GM21528 (cell line): Measurements from ENCODE around the gene OXCT2.

Experiments
- ATAC-seq: cut with Tn5 transposase; IDR thresholded peaks from one replicate; pipeline ENCODE4 v1.9.1; 2021; ENCODE audit warnings: mild to moderate bottlenecking, moderate library complexity; ENCODE audit not compliant: unreplicated experiment, low FRiP score

Gene OXCT2

DNA sequence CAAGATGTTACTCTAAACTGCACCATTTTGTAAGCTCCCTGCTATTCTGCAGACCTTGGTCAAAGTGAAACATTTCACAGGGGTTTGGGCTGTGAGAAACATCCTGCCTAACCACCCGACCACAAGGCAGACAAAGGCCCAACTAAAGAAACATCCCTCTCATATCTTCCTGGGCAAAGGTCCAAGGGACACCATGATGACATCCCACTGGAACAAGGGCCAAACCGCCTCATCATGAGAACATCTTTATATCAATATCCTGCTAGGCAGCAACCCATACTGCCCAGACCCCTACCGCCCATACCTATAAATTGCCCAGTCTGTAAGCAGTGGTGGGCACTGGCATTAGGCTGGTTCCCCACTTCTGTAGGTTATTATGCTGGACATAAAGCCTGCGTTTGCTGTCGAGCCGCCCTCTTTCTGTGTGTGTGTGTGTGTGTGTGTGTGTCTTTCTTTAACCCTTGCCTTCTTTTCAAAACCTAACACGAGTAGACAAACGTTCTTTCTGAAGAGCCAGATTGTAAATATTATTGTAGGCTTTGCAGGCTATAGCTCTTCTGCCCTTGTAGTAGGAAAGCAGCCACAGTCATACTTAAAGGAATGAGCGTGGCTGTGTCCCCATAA lies 33.5 kb downstream of the OXCT2 start:
- no peak for ATAC-seq

DNA sequence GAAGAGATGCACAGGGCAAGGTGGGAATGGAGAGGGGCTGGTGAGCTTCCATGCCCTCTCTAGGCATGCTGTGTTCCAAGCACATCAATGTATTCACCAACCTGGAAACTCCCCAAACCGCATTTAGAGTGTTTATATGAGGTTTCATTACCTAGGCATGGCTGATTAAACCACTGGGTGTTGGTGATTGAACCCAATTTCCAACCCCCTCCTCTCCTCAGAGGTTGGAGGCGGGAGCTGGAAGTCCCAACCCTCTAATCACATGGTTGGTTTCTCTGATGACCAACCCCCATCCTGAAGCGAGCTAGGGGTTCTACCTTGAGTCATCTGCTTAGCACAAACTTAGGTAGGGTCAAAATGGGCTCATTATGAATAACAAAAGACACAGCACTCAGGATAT lies 35.4 kb downstream of the OXCT2 start:
- ATAC-seq, result no peak

DNA sequence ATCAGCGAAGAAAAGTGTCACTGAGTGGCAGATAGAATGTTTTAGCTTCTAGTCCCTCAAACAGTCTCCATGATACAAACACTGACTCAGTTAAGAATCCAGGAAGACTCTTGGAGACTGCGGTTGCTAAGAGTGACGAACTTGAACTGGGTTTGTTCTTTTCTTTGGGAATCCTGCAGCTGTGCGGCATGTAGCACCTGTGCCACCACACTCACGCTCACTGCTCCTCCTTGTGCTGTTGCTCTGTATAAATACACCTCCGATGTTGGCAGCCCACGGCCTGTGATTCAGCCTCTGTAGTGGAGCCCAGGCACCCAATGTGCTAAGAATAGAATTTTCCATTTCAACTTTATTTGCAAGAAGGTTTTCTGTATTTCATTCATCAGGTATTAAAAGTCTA lies 38.0 kb downstream of the OXCT2 start:
- no peak for ATAC-seq

DNA sequence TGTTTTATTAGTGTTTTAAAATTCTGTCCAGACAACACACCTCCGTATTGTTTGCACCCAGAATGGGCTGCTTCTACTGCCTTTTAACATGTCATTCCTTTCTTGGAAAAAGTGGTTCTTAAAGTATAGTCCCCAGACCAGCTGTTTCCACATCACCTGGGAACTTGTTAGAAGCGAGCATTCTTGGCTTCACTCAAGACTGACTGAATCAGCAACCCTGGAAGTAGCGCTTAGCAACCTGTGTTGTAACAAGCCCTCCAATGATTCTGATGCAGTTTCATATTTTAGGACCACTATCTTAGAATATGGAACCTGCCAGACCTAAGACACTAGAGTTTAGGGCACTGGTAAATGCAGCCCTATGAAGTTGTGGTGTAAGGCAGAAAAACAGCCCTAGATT lies 38.4 kb downstream of the OXCT2 start:
- ATAC-seq, result no peak

DNA sequence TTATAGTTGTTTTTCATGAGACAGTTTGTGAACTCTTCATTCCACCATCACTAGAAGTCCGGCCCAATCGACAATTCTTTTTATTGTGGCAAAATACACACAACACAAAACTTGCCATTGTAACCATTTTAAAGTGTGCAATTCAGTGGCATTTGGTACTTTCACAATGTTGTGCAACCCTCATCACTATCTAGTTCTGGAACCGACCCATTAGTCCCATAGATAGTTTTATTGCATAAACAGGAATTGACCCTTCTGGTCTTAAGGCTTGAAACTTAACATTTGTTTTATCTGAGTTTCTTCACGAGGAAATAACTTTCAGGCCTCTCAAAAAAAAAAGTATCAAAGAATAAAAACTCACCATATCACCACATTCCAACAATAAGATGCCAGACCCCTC lies 41.3 kb downstream of the OXCT2 start:
- ATAC-seq, result no peak

DNA sequence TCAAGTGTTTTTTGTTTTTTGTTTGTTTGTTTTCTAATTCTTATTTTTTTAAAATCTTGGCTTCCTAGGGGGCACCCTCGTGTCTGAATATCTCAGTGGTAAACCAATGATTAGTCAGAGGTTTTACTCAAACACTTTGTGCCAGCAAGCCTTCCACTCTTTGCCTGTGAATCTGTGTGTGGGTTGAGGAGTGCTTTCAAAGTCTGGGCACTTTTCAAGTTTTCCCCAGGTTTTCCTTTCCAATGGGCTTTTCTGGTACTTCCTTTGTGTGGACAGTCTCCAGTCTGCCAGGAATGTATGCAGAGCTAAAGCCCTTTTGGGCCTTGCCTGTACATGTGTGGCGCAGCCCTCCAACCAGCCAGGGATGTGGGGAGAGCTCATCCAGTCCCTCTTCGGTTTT lies 42.1 kb downstream of the OXCT2 start:
- no peak for ATAC-seq

DNA sequence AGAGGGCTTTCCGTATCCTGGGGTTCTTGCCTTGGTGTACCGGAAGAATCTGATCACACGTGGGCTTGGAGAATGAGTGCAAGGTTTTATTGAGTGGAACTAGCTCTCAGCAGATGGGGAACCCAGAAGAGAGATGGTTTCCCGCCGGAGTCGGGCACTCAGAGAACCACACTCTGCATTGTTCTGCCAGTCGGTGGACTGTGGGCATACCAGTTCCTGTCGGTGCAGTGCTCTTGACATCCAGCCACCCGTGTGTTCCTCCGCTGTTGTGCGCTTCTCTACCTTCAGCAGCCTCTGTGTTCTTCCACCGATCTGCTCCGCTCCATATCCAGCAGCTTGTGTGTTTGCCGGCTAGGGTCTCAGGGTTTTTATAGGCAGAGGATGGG lies 43.2 kb downstream of the OXCT2 start:
- ATAC-seq, result no peak

DNA sequence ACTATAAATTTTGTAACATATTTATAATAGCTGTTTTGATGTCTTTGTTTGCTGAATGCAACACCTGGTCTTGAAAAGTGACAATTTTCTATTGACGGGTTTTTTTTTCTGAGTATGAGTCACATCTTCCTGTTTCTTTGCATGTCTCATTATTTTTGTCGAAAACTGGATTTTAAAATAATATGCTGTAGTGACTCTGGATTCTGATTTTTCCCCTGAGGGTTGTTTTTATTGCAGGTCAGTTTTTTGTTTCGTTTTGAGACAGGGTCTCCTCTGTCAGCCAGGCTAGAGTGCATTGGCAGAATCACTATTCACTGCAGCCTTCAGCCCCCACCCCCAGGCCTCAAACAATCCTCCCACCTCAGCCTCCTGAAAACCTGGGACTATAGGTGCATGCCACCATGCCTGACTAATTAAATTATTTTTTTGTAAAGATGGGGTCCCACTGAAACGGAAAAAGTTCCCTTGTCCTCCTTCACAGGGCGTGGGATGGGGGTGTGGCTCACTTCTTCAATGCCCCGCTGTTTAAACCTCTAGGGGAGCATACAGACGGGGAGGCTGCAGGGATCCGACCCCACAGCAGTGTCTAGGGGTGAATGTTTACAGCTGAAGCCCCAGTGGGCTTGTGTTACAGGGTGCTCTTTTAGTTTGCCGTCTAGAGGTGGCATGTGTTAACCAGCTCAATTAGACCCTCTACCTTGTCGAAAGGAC lies 43.8 kb downstream of the OXCT2 start:
- ATAC-seq, result no peak

DNA sequence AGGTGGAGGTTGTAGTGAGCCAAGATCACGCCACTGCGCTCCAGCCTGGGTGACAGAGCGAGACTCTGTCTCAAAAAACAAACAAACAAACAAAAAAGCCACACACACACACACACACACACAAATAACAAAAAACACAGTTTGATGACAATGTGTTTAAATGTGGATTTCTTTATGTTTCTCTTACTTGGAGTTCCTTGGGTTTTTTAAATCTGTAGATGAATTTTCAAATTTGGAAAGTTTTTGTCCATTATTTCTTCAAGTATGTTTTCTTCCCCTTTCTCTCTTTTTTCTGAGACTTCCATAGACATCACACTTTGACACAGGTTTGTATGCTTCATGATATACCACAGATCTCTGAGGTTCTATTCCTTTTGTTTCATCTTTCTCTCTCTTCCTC lies 44.5 kb downstream of the OXCT2 start:
- ATAC-seq, result no peak

DNA sequence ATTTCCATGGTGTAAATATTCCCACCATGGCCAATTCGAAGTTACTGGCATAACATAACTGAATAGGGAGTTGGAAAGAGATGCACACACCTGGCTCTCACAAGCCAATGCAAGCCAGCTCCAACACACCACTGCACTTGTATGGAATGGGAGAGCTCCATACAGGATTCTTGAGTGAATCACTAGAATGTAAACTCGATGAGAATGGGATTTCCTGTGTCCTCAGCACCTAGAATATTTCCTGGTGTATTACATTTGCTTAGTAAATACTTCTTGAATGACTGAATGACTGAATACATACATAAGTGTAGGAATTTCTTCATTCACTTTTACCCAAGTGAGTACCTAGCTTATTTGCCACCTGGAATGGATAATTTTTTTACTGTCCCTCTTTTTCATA lies 48.7 kb downstream of the OXCT2 start:
- ATAC-seq, result no peak

DNA sequence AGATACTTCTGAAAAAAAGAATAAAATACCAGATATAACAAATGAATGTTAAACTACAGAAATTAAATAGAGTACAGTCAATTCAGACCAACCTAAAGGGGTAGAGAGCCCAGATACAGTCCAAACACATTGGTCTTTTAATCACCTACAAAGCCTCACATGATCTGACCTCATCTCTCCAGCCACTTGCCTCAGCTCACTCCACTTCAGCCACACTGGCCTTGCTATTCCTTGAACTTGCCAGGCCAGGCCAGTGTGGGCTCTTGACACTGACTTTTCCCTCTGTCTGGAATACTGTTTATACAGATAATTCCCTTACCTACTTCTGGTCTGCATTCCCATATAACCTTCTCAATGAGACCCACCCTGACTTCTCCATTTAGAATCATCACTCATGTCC lies 49.5 kb downstream of the OXCT2 start:
- ATAC-seq, result no peak

DNA sequence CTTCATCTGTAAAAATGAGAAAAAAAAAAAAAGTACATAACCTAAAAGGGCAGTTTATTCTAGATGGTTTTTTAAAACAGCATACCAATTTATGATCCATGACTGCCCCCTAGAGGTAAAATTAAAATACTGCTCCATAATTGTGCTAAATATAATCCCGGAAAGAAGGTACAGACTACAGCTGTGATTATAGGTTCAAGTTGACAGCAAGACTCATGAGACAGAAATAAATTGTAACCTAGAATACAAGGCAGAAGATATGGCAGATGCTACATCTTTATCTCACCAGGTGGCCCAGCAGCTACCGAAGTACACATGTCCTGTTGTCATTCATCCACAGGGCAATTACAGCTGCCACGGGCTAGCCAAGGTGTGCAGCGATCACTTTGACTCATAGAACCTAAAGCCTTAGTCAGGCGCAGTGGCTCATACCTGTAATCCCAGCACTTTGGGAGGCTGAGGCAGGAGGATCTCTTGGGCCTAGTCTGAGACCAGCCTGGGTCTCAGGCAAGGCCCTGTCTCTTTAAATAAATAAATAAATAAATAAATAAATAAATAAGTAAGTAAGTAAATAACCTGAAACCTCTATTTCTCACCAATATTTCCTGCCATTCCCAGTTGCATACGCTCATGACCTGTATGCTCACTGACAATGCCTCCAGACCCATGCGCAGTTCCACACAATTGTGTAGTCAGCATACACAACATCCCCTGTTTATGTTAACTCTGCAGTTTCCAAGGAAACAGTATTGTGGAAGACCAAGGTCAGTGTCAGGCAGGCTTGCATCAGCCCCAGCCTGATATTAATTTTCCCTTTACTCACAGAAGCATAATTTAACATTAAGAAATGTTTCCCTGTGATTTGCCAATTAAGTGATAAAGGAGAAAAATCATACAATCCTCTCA lies 50.8 kb downstream of the OXCT2 start:
- ATAC-seq, result no peak
